GM18519 (cell line): ENCODE results near the gene KLF15.

Experiments used
- ATAC-seq: cut with Tn5 transposase; IDR thresholded peaks from one replicate; pipeline ENCODE4 v1.9.1; 2021; ENCODE audit warnings: mild to moderate bottlenecking, moderate library complexity; ENCODE audit not compliant: unreplicated experiment, low FRiP score

Gene KLF15

GRCh38 chr3:126326629-126327028, 30.6 kb downstream of the KLF15 start:
- ATAC-seq = no peak

GRCh38 chr3:126322181-126322967, 34.8 kb downstream of the KLF15 start:
- ATAC-seq = no peak

DNA sequence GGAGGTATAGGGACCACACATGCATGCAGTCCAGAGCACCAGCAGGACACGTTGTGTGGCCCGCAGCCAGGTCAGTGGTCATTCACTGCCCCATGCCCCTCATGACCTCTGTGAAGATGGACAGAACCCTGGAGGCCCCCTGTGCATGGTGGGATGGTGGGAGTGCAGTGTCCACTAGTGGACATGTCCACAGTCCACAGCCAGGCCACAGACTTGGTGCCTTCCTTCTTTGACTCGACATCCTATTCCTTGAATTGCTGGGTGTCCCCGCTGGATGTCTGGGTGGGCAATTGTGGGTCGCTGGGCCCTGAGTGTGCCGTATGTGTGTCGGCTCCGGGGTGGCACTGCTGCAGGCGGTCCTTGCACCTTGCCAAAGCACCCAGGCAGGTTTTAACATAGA, 35.7 kb downstream of the KLF15 start:
- ATAC-seq = no peak

- ATAC-seq = no peak
Observed at GRCh38 chr3:126320517-126321293, 36.5 kb downstream of the KLF15 start.

- ATAC-seq = no peak
Observed at GRCh38 chr3:126319701-126320295, 37.4 kb downstream of the KLF15 start.

DNA sequence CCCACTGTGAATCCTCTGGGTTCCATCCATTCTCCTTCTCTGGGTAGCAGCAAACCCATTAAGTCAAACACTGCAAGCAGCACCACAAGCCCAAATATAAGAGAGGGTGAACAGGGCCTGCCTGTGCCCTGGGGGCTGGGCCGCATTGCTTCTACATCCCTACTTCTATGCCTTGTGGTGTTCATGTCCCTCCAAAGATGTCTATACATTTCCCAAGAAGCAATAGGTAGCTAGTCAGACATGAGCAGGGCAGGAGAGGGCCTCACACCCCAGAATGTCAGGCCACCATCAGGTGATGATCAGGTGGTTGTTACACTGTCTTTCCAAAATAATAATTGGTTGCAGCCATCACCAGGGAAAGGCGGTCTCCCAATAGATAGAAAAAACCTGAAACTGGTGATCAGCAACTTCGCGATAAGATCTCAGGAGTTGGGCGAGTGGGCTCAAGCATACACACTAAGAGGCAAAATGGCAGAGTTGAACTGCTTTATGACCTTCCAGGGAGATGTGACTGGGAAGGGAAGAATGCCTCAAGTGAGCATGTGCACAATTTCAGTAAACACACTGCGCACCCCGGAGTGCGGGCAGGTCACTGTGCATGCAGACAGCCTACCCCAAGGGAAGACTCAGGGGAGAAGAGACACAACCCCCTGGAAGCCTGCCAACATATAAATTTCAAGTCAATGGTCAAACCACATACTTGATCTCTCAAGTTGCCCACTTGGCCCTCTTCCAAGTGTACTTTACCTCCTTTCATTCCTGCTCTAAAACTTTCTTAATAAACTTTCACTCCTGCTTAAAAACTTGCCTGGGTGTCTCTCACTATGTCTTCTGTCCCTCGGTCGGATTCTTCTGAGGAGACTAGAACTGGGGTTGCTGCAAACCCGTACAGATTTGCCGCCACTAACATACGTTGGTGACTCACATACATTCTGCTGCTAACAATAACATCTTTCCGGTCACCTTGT, 39.9 kb downstream of the KLF15 start:
- no peak for ATAC-seq

DNA sequence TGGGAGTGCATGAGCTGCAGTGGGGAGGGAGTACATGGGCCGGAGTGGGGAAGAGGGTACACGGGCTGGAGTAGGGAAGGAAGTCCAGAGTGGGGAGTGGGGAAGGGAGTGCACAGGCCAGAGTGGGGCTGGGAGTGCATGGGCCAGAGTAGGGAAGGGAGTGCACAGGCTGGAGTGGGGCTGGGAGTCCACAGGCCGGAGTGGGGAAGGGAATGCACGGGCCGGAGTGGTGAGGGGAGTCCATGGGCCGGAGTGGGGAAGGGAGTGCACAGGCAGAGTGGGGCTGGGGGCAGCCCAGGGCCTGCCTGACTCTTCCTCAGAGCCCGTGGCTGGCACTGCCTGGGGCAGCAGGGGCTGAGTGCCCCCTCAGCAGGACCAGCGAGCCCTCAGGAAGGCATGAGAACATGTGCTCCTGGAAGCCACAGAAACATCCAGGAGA, 40.7 kb downstream of the KLF15 start:
- no peak for ATAC-seq

GRCh38 chr3:126316031-126316461, 41.2 kb downstream of the KLF15 start:
- ATAC-seq = no peak

DNA sequence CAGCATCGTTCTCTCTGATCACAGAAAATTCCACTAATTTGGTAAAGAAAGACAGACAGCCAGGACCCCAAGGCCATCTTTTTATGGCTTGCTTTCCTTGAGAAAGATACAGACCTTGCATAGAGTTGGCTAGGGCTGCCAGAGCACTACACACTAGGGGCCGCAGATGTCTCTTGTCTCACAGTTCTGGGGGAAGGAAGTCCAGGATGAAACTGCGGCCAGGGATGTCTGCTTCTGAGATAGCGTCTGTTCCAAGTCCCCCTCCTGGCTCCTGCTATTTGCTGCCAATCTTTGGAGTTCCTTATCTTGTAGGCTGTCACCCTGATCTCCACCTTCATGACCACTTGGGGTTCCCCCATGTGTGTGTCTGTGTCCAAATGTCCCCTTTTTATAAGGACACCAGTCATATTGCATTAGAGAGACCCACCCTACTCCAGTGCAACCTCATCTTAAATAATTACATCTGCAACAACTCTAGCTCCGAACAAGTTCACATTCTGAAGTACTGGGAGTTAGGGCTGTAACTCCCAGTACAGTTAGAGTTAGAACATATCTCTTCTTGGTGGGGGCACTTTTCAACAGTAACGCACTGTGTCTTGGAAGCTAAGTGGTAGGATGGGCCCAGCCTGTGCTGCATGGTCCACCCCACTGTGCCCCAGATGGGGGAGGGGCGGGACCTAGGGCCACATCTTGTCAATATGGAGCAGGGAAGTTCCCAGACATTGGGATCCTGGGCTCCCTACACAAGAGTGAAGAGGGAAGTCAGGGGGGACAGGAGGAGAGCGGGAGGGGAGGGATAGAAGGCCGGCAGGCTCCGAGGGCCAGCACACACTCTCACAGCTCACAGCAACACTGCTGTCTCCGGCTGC, 42.2 kb downstream of the KLF15 start:
- ATAC-seq = no peak

DNA sequence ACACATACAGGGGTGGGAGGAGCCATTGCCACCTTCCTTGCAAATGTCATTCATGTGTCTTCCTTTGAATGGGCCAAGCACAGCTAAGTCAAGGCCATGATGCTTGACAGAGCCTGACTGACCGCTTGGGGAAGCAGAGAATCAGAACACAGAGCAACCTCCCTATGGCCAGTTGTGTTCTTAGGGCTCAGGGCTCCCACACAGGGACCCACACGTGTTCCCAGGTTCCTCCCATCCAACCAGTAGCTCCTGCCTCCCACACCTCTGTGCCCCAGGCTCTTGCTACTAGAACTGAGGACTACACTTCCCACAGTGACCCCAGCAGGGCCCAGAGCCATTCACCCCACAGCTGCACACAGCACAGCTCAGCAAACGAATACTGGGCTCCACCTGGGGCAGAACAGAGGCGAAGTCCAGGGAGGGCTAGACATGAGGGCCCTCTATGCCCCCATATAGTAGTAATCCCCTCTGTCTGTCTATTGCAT, 42.9 kb downstream of the KLF15 start:
- no peak for ATAC-seq

DNA sequence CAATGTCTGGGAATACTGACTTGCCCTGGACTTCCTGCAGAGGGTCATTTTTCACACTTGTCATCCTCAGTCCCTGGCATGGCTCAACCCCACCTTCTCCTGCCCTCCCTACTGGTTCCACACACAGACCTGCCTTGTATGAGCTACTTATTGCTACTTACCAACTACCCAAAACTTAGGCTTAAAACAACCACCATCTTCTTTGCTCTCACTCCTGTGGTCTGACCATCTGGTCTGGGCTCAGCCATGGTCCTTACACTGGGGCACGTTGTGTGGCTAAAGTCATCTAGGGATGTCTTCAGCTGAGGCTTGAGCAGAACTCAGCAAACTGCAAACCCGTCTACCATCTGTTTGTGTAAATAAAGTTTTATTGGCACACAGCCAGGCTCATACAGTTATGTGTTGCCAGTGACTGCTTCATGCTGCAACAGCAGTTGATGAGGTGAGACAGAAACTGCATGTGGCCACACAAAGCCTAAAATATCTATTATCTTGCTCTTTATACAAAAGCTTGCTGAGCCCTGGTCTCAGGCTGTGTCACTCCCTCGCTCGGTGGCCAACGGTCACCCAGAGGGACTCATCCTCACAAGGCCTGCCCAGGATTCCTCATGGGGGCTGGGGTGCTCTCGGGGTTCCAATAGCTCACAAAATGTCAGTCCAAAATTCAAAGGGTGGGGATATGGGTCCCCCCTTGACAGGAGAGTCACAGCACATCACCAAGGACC, 43.5 kb downstream of the KLF15 start:
- ATAC-seq = no peak

- ATAC-seq = no peak
Observed at GRCh38 chr3:126313166-126313565, 44.0 kb downstream of the KLF15 start.

GRCh38 chr3:126312341-126312740, 44.9 kb downstream of the KLF15 start:
- no peak for ATAC-seq

GRCh38 chr3:126311338-126311978, 45.8 kb downstream of the KLF15 start:
- ATAC-seq = no peak

- ATAC-seq = no peak
Observed at GRCh38 chr3:126310816-126311215, 46.4 kb downstream of the KLF15 start.

DNA sequence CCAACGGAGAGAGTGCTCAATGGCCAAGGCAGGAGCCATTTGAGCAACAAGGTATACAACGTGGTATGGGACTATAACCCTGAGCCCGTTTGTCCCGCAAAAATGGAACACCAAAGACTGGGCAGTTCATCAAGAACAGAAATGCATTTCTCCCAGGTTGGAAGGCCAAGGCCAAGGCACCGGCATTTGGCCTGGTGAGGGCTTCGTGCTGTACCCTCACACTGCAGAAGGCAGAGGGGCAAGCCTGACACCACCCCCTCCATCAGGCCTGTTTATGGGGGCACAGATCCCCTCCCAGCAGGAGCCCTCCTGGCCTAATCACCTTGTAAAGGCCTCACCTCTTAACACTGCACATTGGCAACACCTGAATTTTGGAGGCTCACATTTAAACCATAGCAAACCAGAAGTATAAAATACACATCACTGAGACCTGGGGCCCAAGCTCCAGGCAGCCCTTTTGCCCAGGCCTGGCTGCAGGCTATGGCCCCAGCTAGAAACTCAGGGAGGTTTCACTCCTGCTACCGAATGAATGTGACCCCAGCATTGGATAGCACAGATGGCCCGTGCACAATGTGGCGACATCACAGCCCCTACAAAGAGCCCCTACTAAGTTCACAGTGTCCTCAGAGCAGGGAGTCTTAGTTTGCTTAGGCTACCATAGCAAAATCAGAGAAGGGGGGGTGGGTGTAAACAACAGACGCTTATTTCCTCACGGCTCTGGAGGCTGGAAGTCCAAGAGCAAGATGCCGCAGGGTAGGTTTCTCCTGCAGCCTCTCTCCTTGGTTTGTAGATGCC, 47.1 kb downstream of the KLF15 start:
- no peak for ATAC-seq

GRCh38 chr3:126309165-126309564, 48.0 kb downstream of the KLF15 start:
- ATAC-seq = no peak
